ENCODE data around the gene LINS1. TPM values are rescaled to one million over a fixed set of nuclear protein-coding genes. Genes with fewer than 3 reads are reported as not detected.

Gene LINS1
- total RNA-seq, 1 donor from 2014 or later: 15.0 TPM

- no peak for DNase-seq
- Mint-ChIP-seq H3K4me1 (ENCODE audit: low read depth, unreplicated experiment) (peaks cover 5% of the 10 kb centered on the region), H3K9me3 (ENCODE audit: unreplicated experiment) (no peaks in the 10 kb centered on the region), H3K4me3 (ENCODE audit: unreplicated experiment) (no peak overlapping the region), H3K27me3 (ENCODE audit: unreplicated experiment) (no peaks in the 10 kb centered on the region), H3K27ac (ENCODE audit: unreplicated experiment) (no peak overlapping the region), H3K36me3 (ENCODE audit: unreplicated experiment) (no peaks in the 10 kb centered on the region)
- TF ChIP-seq CTCF (IDR thresholded peaks at IDR 0.05; ENCODE audit: partially characterized antibody, unreplicated experiment): no peak
Observed at GRCh38 chr15:100533886-100534285, 68.1 kb downstream of the LINS1 start.

- no peak overlapping the region for H3K4me3 Mint-ChIP-seq (ENCODE audit: unreplicated experiment)
- no peak overlapping the region for H3K27ac Mint-ChIP-seq (ENCODE audit: unreplicated experiment)
- DNase-seq: no peak
- H3K9me3 Mint-ChIP-seq (ENCODE audit: unreplicated experiment): no peaks in the 10 kb centered on the region
- no peak for TF ChIP-seq CTCF (IDR thresholded peaks at IDR 0.05; ENCODE audit: partially characterized antibody, unreplicated experiment)
- H3K27me3 Mint-ChIP-seq (ENCODE audit: unreplicated experiment): no peaks in the 10 kb centered on the region
- H3K36me3 Mint-ChIP-seq (ENCODE audit: unreplicated experiment): no peaks in the 10 kb centered on the region
- peaks cover 5% of the 10 kb centered on the region for H3K4me1 Mint-ChIP-seq (ENCODE audit: low read depth, unreplicated experiment)
Observed at GRCh38 chr15:100531823-100532327, 70.1 kb downstream of the LINS1 start.

- Mint-ChIP-seq H3K4me1 (ENCODE audit: low read depth, unreplicated experiment) (peaks cover 5% of the 10 kb centered on the region), H3K4me3 (ENCODE audit: unreplicated experiment) (no peak overlapping the region), H3K27ac (ENCODE audit: unreplicated experiment) (no peak overlapping the region), H3K36me3 (ENCODE audit: unreplicated experiment) (no peaks in the 10 kb centered on the region), H3K27me3 (ENCODE audit: unreplicated experiment) (no peaks in the 10 kb centered on the region), H3K9me3 (ENCODE audit: unreplicated experiment) (no peaks in the 10 kb centered on the region)
- TF ChIP-seq CTCF (IDR thresholded peaks at IDR 0.05; ENCODE audit: partially characterized antibody, unreplicated experiment): no peak
- no peak for DNase-seq
Observed at GRCh38 chr15:100531204-100531603, 70.8 kb downstream of the LINS1 start.

GRCh38 chr15:100529556-100529955, 72.4 kb downstream of the LINS1 start:
- Mint-ChIP-seq H3K27ac (ENCODE audit: unreplicated experiment) (no peak overlapping the region), H3K9me3 (ENCODE audit: unreplicated experiment) (no peaks in the 10 kb centered on the region), H3K4me1 (ENCODE audit: low read depth, unreplicated experiment) (peaks cover 5% of the 10 kb centered on the region), H3K36me3 (ENCODE audit: unreplicated experiment) (no peaks in the 10 kb centered on the region), H3K4me3 (ENCODE audit: unreplicated experiment) (no peak overlapping the region), H3K27me3 (ENCODE audit: unreplicated experiment) (no peaks in the 10 kb centered on the region)
- no peak for TF ChIP-seq CTCF (IDR thresholded peaks at IDR 0.05; ENCODE audit: partially characterized antibody, unreplicated experiment)
- DNase-seq: no peak

- DNase-seq: no peak
- Mint-ChIP-seq H3K27me3 (ENCODE audit: unreplicated experiment) (no peaks in the 10 kb centered on the region), H3K27ac (ENCODE audit: unreplicated experiment) (no peak within 1 kb of the TSS), H3K36me3 (ENCODE audit: unreplicated experiment) (no peaks in the 10 kb centered on the region), H3K4me3 (ENCODE audit: unreplicated experiment) (no peak within 1 kb of the TSS), H3K9me3 (ENCODE audit: unreplicated experiment) (no peaks in the 10 kb centered on the region), H3K4me1 (ENCODE audit: low read depth, unreplicated experiment) (peaks cover 5% of the 10 kb centered on the region)
- no peak for TF ChIP-seq CTCF (IDR thresholded peaks at IDR 0.05; ENCODE audit: partially characterized antibody, unreplicated experiment)
Observed at GRCh38 chr15:100528833-100529428, 73.1 kb downstream of the LINS1 start, which contains the start of gene CERS3. CERS3 (minus strand) TSS chr15:100528950; CDS start chr15:100501849, 27,101 bp downstream.

Data from glutamatergic neuron (in vitro differentiated cells).